GM18909 (cell line): Measurements from ENCODE around the gene ENPP7.

Source experiments
- ATAC-seq: cut with Tn5 transposase; IDR thresholded peaks from one replicate; pipeline ENCODE4 v1.9.1; 2021; ENCODE audit warnings: mild to moderate bottlenecking; ENCODE audit not compliant: unreplicated experiment, poor library complexity

The ENPP7 gene

GRCh38 chr17:79729761-79730160 is 982 bp upstream of the ENPP7 start:
- ATAC-seq, result no peak

- no peak for ATAC-seq
Measured at GRCh38 chr17:79730437-79730768, 340 bp upstream of the ENPP7 start.

GRCh38 chr17:79732254-79732653 is 1.5 kb downstream of the ENPP7 start:
- no peak for ATAC-seq

- no peak for ATAC-seq
Measured at GRCh38 chr17:79732804-79733691, 2.3 kb downstream of the ENPP7 start.

GRCh38 chr17:79733692-79734070 is 2.9 kb downstream of the ENPP7 start:
- no peak for ATAC-seq

- ATAC-seq, result no peak
Measured at GRCh38 chr17:79735096-79735495, 4.4 kb downstream of the ENPP7 start.

GRCh38 chr17:79737046-79737921 is 6.5 kb downstream of the ENPP7 start:
- ATAC-seq, result no peak

GRCh38 chr17:79737922-79738578 is 7.3 kb downstream of the ENPP7 start:
- ATAC-seq, result no peak

GRCh38 chr17:79738643-79739042 is 7.9 kb downstream of the ENPP7 start:
- ATAC-seq, result no peak

- ATAC-seq, result no peak
Measured at GRCh38 chr17:79739148-79740062, 8.7 kb downstream of the ENPP7 start.

GRCh38 chr17:79740413-79740812 is 9.7 kb downstream of the ENPP7 start:
- no peak for ATAC-seq

- ATAC-seq, result no peak
Measured at GRCh38 chr17:79741401-79741750, 10.6 kb downstream of the ENPP7 start.

- ATAC-seq, result no peak
Measured at GRCh38 chr17:79741751-79742588, 11.2 kb downstream of the ENPP7 start.

- no peak for ATAC-seq
Measured at GRCh38 chr17:79742589-79742918, 11.8 kb downstream of the ENPP7 start.

- ATAC-seq, result no peak
Measured at GRCh38 chr17:79742951-79743476, 12.3 kb downstream of the ENPP7 start.

- no peak for ATAC-seq
Measured at GRCh38 chr17:79743614-79744013, 12.9 kb downstream of the ENPP7 start.

GRCh38 chr17:79745641-79746105 is 14.9 kb downstream of the ENPP7 start:
- ATAC-seq, result no peak

- ATAC-seq, result no peak
Measured at GRCh38 chr17:79746889-79747507, 16.3 kb downstream of the ENPP7 start.
